K562 (cell line): ENCODE results near the gene TXNRD2. TPM values are rescaled to one million over a fixed set of nuclear protein-coding genes. Genes with fewer than 3 reads are reported as not detected.

ENCODE experiments used
- DMBX1 ChIP-seq: fragments of 250-450 bp; sonication (Bioruptor Pico); IDR thresholded peaks from 2 replicates; pipeline ENCODE4 v1.8.0; 2022; ENCODE audit warnings: inconsistent platforms, mild to moderate bottlenecking, moderate library complexity, borderline replicate concordance
- GABPB1 ChIP-seq: sonication (generic); formaldehyde crosslinking; IDR thresholded peaks from 2 replicates; pipeline ENCODE4 v1.8.0; 2022; ENCODE audit warnings: mild to moderate bottlenecking, missing genetic modification reagents
- HMGXB4 ChIP-seq: sonication (generic); formaldehyde crosslinking; IDR thresholded peaks from 2 replicates; pipeline ENCODE4 v1.8.1; 2023; ENCODE audit warnings: mild to moderate bottlenecking, missing genetic modification reagents
- MCM5 ChIP-seq: fragments of 450-650 bp; IDR thresholded peaks from 2 replicates; pipeline ENCODE4 v1.6.1; 2016; ENCODE audit warnings: low read depth
- MXD1 ChIP-seq: fragments of 250-450 bp; sonication (Bioruptor Pico); IDR thresholded peaks from 2 replicates; pipeline ENCODE4 v1.8.0; 2021; ENCODE audit warnings: borderline replicate concordance, mild to moderate bottlenecking, moderate library complexity; ENCODE audit not compliant: poor library complexity, severe bottlenecking
- NCOR1 ChIP-seq: fragments of 450-650 bp; IDR thresholded peaks from 2 replicates; pipeline ENCODE4 v1.6.1; 2016; ENCODE audit warnings: mild to moderate bottlenecking, moderate library complexity
- OTX1 ChIP-seq: fragments of 450-650 bp; formaldehyde crosslinking; IDR thresholded peaks from 2 replicates; pipeline ENCODE4 v1.4.0; 2022; ENCODE audit warnings: mild to moderate bottlenecking
- PBX2 ChIP-seq, 2 experiments: IDR thresholded peaks in 1 of 2; conservative IDR thresholded peaks in 1 of 2; 2 replicates each; pipeline ENCODE4 v1.6.1; 2016; ENCODE audit warnings: low read depth in 2 of 2, mild to moderate bottlenecking in 1 of 2, missing compliant biosample characterization in 1 of 2, missing genetic modification characterization in 1 of 2, moderate library complexity in 1 of 2
- RBM34 ChIP-seq: fragments of 200-400 bp; formaldehyde crosslinking; IDR thresholded peaks from 2 replicates; pipeline ENCODE4 v1.6.1; 2018; ENCODE audit warnings: low read length, borderline replicate concordance; ENCODE audit not compliant: insufficient read depth
- REST ChIP-seq, 2 experiments: fragments of 450-650 bp; formaldehyde crosslinking in 1 of 2; IDR thresholded peaks; 2 replicates each; pipeline versions ENCODE4 v1.4.0 to v1.6.1; 2014 to 2020; ENCODE audit warnings: mild to moderate bottlenecking in 2 of 2, borderline replicate concordance in 1 of 2, low read depth in 1 of 2
- SMC3 ChIP-seq: conservative IDR thresholded peaks from 2 replicates; pipeline ENCODE4 v1.6.1; 2011; ENCODE audit warnings: low read depth, low read length, improper control_type of control experiment; ENCODE audit not compliant: insufficient read depth
- SREBF2 ChIP-seq: sonication (generic); formaldehyde crosslinking; IDR thresholded peaks from 2 replicates; pipeline ENCODE4 v1.4.0; 2020; ENCODE audit warnings: mild to moderate bottlenecking, missing genetic modification reagents
- polyA plus RNA-seq, 8 experiments: library from polyadenylated mRNA; depleted of rRNA in 4 of 8; stranded (reverse) in 5 of 8; unstranded in 3 of 8; fragments of >200 nt; fragmentation: Nextera tagmentation in 2 of 8; fragmentation: Illumina TruSeq in 1 of 8; extraction: Ambion mirVana in 2 of 8; extraction: Trizol in 1 of 8; gene quantifications; 2 replicates each; pipeline versions ENCODE4 v1.2.1 to v1.2.3, GENCODE V29; 2011 to 2014; ENCODE audit warnings: inconsistent platforms in 1 of 8, missing spikeins in 1 of 8
- total RNA-seq, 7 experiments: library from RNA; depleted of rRNA in 6 of 7; stranded (reverse); fragments of >200 nt in 6 of 7; fragmentation: Illumina TruSeq in 2 of 7; extraction: Trizol in 2 of 7; gene quantifications; 2 replicates each; pipeline versions ENCODE4 v1.2.1 to v1.2.3, GENCODE V29; 2011 to 2021; ENCODE audit warnings: low replicate concordance in 1 of 7

Gene TXNRD2
- total and polyA plus RNA-seq, 9 of the 15 experiments (the other 6 are each of a cell fraction or from before 2014, with no cell fraction given), result 3.3 to 80.2 (median 49.4) TPM

GRCh38 chr22:19962246-19962908, 20.8 kb upstream of the TXNRD2 start (continued):
- TF ChIP-seq REST (IDR thresholded peaks at IDR 0.05; ENCODE audit: borderline replicate concordance), result peak; percentile 72
- TF ChIP-seq REST (CRISPR knock-in tag; IDR thresholded peaks at IDR 0.05; ENCODE audit: low read depth), result no peak
- TF ChIP-seq MCM5, result no peak
- TF ChIP-seq HMGXB4, result peak; percentile 82
- no peak for TF ChIP-seq GABPB1 (CRISPR knock-in tag)
- TF ChIP-seq PBX2 (CRISPR knock-in tag; IDR thresholded peaks at IDR 0.05; ENCODE audit: low read depth), result no peak
- no peak for TF ChIP-seq PBX2 (tag; conservative IDR thresholded peaks at IDR 0.05; ENCODE audit: low read depth)
- no peak for TF ChIP-seq NCOR1
- no peak for TF ChIP-seq RBM34
- TF ChIP-seq SMC3, result peak; percentile 88
- TF ChIP-seq MXD1 (CRISPR knock-in tag), result no peak
- TF ChIP-seq OTX1 (CRISPR knock-in tag), result no peak
- TF ChIP-seq SREBF2, result no peak
- TF ChIP-seq DMBX1, result no peak
